VCaP (cell line): ENCODE results near the gene TRPC4.

Source experiments
- H3K27ac ChIP-seq: fragments of 450-650 bp; 2 replicates; pipeline ENCODE4 v1.5.1; 2017
- CTCF ChIP-seq: fragments of 450-650 bp; conservative IDR thresholded peaks from 2 replicates; pipeline ENCODE4 v1.5.1; 2017; ENCODE audit warnings: mild to moderate bottlenecking, moderate library complexity

Gene TRPC4

GRCh38 chr13:37788346-37788745 lies 81.2 kb downstream of the TRPC4 start:
- H3K27ac ChIP-seq: no peak overlapping the region
- TF ChIP-seq CTCF: no peak

GRCh38 chr13:37777676-37778075 lies 91.9 kb downstream of the TRPC4 start:
- no peak overlapping the region for H3K27ac ChIP-seq
- no peak for TF ChIP-seq CTCF

- TF ChIP-seq CTCF: no peak
These were observed 93.7 kb downstream of the TRPC4 start for GRCh38 chr13:37775871-37776270.

GRCh38 chr13:37772644-37773043 lies 96.9 kb downstream of the TRPC4 start:
- no peak for TF ChIP-seq CTCF
- H3K27ac ChIP-seq: no peak overlapping the region

More at GRCh38 chr13:37775871-37776270, 93.7 kb downstream of the TRPC4 start:
- H3K27ac ChIP-seq: no peak overlapping the region

- no peak overlapping the region for H3K27ac ChIP-seq
- no peak for TF ChIP-seq CTCF
These were observed 100.0 kb downstream of the TRPC4 start for GRCh38 chr13:37769545-37769944.

GRCh38 chr13:37769078-37769477 lies 100.5 kb downstream of the TRPC4 start:
- peak; percentile 67 for TF ChIP-seq CTCF
- no peak overlapping the region for H3K27ac ChIP-seq

- no peak for TF ChIP-seq CTCF
- H3K27ac ChIP-seq: no peak overlapping the region
These were observed 103.1 kb downstream of the TRPC4 start for GRCh38 chr13:37766502-37766901.

- no peak overlapping the region for H3K27ac ChIP-seq
- TF ChIP-seq CTCF: no peak
These were observed 114.2 kb downstream of the TRPC4 start for GRCh38 chr13:37755349-37755748.
